GM21619 (cell line): ENCODE data around the gene BTBD7.

Experiments used
- ATAC-seq: cut with Tn5 transposase; IDR thresholded peaks from one replicate; pipeline ENCODE4 v1.9.1; 2021; ENCODE audit not compliant: unreplicated experiment

BTBD7 gene

GRCh38 chr14:93200553-93200952, 132.3 kb downstream of the BTBD7 start:
- no peak for ATAC-seq

- no peak for ATAC-seq
Observed at GRCh38 chr14:93199031-93199430, 133.8 kb downstream of the BTBD7 start.

GRCh38 chr14:93195316-93195999, 137.4 kb downstream of the BTBD7 start:
- no peak for ATAC-seq
